Measurements from ENCODE around the gene ZNF74.

- TF ChIP-seq, protein P1, sequence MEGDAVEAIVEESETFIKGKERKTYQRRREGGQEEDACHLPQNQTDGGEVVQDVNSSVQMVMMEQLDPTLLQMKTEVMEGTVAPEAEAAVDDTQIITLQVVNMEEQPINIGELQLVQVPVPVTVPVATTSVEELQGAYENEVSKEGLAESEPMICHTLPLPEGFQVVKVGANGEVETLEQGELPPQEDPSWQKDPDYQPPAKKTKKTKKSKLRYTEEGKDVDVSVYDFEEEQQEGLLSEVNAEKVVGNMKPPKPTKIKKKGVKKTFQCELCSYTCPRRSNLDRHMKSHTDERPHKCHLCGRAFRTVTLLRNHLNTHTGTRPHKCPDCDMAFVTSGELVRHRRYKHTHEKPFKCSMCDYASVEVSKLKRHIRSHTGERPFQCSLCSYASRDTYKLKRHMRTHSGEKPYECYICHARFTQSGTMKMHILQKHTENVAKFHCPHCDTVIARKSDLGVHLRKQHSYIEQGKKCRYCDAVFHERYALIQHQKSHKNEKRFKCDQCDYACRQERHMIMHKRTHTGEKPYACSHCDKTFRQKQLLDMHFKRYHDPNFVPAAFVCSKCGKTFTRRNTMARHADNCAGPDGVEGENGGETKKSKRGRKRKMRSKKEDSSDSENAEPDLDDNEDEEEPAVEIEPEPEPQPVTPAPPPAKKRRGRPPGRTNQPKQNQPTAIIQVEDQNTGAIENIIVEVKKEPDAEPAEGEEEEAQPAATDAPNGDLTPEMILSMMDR (IDR thresholded peaks at IDR 0.05; ENCODE audit: borderline replicate concordance, extremely low read depth, low read length, poor library complexity, severe bottlenecking), result no peak
- TF ChIP-seq EZH2 (IDR thresholded peaks at IDR 0.05; ENCODE audit: borderline replicate concordance, low read depth, low read length, severe bottlenecking), result no peak
These were observed 807 bp upstream of the ZNF74 start for GRCh38 chr22:20392983-20393704.

Data from DND-41 (cell line).